SK-N-SH (cell line): ENCODE data around the gene AP2A1.

ENCODE experiments used
- CTCF ChIP-seq: fragments of 200-600 bp; sonication (generic); IDR thresholded peaks from 2 replicates; pipeline ENCODE4 v1.6.1; 2017; ENCODE audit warnings: antibody characterized with exemption, mild to moderate bottlenecking, moderate library complexity
- EP300 ChIP-seq, 2 experiments: IDR thresholded peaks; 2 replicates each; pipeline versions ENCODE4 v1.4.0 to v1.6.1; 2012; ENCODE audit warnings: borderline replicate concordance in 1 of 2, low read depth in 1 of 2, low read length in 1 of 2
- GABPA ChIP-seq: IDR thresholded peaks from 2 replicates; pipeline ENCODE4 v1.4.0; 2012; ENCODE audit warnings: low read depth, mild to moderate bottlenecking
- IRF3 ChIP-seq: fragments of 150-350 bp; IDR thresholded peaks from 2 replicates; pipeline ENCODE4 v1.6.1; 2016; ENCODE audit warnings: mild to moderate bottlenecking, low read depth, low read length
- NFIC ChIP-seq: IDR thresholded peaks from 2 replicates; pipeline ENCODE4 v1.4.0; 2012; ENCODE audit warnings: borderline replicate concordance
- SIN3A ChIP-seq: IDR thresholded peaks from 2 replicates; pipeline ENCODE4 v1.6.1; 2012; ENCODE audit warnings: low read depth, mild to moderate bottlenecking, low read length, moderate library complexity, borderline replicate concordance
- TCF12 ChIP-seq: IDR thresholded peaks from 2 replicates; pipeline ENCODE4 v1.4.0; 2012

- TF ChIP-seq CTCF (no peak), NFIC (no peak), EP300 (IDR thresholded peaks at IDR 0.05; ENCODE audit: borderline replicate concordance in 1 of 2, low read depth in 1 of 2, low read length in 1 of 2) (no peak), IRF3 (no peak), GABPA (no peak), TCF12 (no peak), SIN3A (peak; percentile 80; the same call in 1 of the 2 replicates)
Measured at GRCh38 chr19:49855676-49856573, 89.1 kb downstream of the AP2A1 start.
